Pancreas (tissue), 10 donors: ENCODE measurements around the gene GRN. TPM values are rescaled to one million over a fixed set of nuclear protein-coding genes. Genes with fewer than 3 reads are reported as not detected.
A peak's percentile ranks its signal among the peaks of the same experiment; 100 is the strongest.

ENCODE experiments used
- ATAC-seq, 4 donors: fragments of 200-7000 bp; cut with Tn5 transposase; one replicate each; pipeline versions ENCODE4 v1.8.0 to v1.9.1; 2020; ENCODE audit warnings: mild to moderate bottlenecking in 4 of 4, moderate library complexity in 4 of 4
- DNase-seq, 6 donors: peaks; one replicate each; pipeline ENCODE4 v3.0.0-alpha.2; 2020
- FAIRE-seq: peaks from 2 replicates; lab custom pipeline; 2012; peaks lifted over from hg19 to GRCh38; lab: Jason Lieb, UNC
- H3K27ac ChIP-seq, 4 donors: fragments of 200-600 bp; sonication (generic); 1 replicate in 3 of 4; 2 replicates in 1 of 4; pipeline versions ENCODE4 v1.5.0 to v1.8.0; 2020
- H3K27me3 ChIP-seq, 4 donors: fragments of 200-600 bp; one replicate each; pipeline ENCODE4 v1.8.0; 2021
- H3K36me3 ChIP-seq, 3 donors: fragments of 200-600 bp; sonication (generic) in 1 of 3; one replicate each; pipeline versions ENCODE4 v1.5.0 to v1.8.0; 2020 to 2021
- H3K4me1 ChIP-seq, 3 donors: fragments of 200-600 bp; one replicate each; pipeline ENCODE4 v1.8.0; 2021
- H3K4me3 ChIP-seq, 4 donors: fragments of 200-600 bp; sonication (generic) in 2 of 4; one replicate each; pipeline versions ENCODE4 v1.5.0 to v1.8.0; 2020 to 2021
- H3K9me3 ChIP-seq, 4 donors: fragments of 200-600 bp; one replicate each; pipeline ENCODE4 v1.8.0; 2021
- WGBS, 2 donors: extraction: QIAGEN DNeasy Blood & Tissue Kit; methylation state at CpG; one replicate each; pipeline ENCODE4 v1.1.7; 2013; 5-methylcytosine and 5-hydroxymethylcytosine counted together
- intact Hi-C, 3 donors: fragments of 100-400 bp; cut with DNase I; formaldehyde crosslinking; loops; one replicate each; pipeline versions ENCODE4 v1.11.1 to v1.14.2; 2022
- polyA plus RNA-seq, 2 donors: library from polyadenylated mRNA; stranded (reverse); fragments of 200-250 nt; gene quantifications; one replicate each; pipeline ENCODE4 v1.2.3, GENCODE V29; 2013
- total RNA-seq, 6 donors: library from RNA; stranded (reverse); fragmentation: NEBNext Ultra II Directional in 4 of 6; extraction: Animal tissue kit (Norgen Biotek cat#: 25700) in 4 of 6; gene quantifications; one replicate each; pipeline versions ENCODE4 v1.2.1 to v1.2.4, GENCODE V29; 2021 to 2023
- TF ChIP-seq, protein P1 (sequence below), 4 donors: fragments of 200-600 bp; sonication (generic) in 3 of 4; IDR thresholded peaks; one replicate each; pipeline versions ENCODE4 v1.5.0 to v1.8.0; 2021; ENCODE audit warnings: antibody characterized with exemption in 4 of 4
- donor health status: healthy with polysubstance abuse.
- donor health status: DM: no; HTN: no; CAD: no; lungs with moderate emphysema.
- donor health status: DM: no; HTN: no; CAD: no.
- donor health status: control.
- donor health status: control.
- donor health status: Bipolar disorder and iron deficiency.
- donor health status: DM: yes; HTN: yes; CAD: no.
- donor health status: DM: no; HTN: no; CAD: no.
- donor health status: DM: no; HTN: no; CAD: no.
- donor health status: DM: yes; HTN: yes; CAD: no.

The GRN gene
- total and polyA plus RNA-seq, 8 donors, result 48.0 to 229 (median 69.6) TPM

DNA sequence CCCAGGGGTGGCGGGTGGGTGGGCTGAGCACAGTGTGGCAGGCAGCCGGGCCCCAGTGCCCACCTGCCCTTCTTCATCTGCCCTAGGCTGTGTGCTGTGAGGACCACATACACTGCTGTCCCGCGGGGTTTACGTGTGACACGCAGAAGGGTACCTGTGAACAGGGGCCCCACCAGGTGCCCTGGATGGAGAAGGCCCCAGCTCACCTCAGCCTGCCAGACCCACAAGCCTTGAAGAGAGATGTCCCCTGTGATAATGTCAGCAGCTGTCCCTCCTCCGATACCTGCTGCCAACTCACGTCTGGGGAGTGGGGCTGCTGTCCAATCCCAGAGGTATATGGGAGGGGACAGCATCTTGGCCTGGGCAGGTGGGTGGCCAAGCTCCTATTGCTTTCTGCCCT lies 6.4 kb downstream of the GRN start:
- Histone ChIP-seq H3K4me3 (no peak overlapping the region), H3K9me3 (no peaks in the 10 kb centered on the region), H3K27me3 (no peaks in the 10 kb centered on the region), H3K36me3 (peaks cover 4 to 14% (median 6%) of the 10 kb centered on the region in 3 donors), H3K27ac (no peak overlapping the region), H3K4me1 (no peaks in the 10 kb centered on the region)
- FAIRE-seq, result no peak
- WGBS, 2 donors, result 81 to 84% methylated on average over 7 to 8 of the region's 8 CpGs
- TF ChIP-seq, protein P1, sequence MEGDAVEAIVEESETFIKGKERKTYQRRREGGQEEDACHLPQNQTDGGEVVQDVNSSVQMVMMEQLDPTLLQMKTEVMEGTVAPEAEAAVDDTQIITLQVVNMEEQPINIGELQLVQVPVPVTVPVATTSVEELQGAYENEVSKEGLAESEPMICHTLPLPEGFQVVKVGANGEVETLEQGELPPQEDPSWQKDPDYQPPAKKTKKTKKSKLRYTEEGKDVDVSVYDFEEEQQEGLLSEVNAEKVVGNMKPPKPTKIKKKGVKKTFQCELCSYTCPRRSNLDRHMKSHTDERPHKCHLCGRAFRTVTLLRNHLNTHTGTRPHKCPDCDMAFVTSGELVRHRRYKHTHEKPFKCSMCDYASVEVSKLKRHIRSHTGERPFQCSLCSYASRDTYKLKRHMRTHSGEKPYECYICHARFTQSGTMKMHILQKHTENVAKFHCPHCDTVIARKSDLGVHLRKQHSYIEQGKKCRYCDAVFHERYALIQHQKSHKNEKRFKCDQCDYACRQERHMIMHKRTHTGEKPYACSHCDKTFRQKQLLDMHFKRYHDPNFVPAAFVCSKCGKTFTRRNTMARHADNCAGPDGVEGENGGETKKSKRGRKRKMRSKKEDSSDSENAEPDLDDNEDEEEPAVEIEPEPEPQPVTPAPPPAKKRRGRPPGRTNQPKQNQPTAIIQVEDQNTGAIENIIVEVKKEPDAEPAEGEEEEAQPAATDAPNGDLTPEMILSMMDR (IDR thresholded peaks at IDR 0.05), result no peak
- no peak for ATAC-seq
- no peak for DNase-seq
- intact Hi-C loops, result no loop called here

DNA sequence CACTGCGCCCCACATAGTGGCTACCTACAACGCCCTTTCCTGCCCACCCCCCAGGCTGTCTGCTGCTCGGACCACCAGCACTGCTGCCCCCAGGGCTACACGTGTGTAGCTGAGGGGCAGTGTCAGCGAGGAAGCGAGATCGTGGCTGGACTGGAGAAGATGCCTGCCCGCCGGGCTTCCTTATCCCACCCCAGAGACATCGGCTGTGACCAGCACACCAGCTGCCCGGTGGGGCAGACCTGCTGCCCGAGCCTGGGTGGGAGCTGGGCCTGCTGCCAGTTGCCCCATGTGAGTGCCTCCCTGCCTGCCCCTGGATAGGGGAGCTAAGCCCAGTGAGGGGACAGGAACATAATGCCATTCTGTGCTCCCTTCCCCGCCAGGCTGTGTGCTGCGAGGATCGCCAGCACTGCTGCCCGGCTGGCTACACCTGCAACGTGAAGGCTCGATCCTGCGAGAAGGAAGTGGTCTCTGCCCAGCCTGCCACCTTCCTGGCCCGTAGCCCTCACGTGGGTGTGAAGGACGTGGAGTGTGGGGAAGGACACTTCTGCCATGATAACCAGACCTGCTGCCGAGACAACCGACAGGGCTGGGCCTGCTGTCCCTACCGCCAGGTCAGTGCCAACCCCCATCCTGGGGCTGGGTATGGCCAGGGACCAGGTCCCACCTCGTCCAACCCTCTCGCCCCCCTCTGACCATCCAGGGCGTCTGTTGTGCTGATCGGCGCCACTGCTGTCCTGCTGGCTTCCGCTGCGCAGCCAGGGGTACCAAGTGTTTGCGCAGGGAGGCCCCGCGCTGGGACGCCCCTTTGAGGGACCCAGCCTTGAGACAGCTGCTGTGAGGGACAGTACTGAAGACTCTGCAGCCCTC lies 7.1 kb downstream of the GRN start:
- Histone ChIP-seq H3K27ac (no peak overlapping the region), H3K4me3 (no peak overlapping the region), H3K4me1 (no peaks in the 10 kb centered on the region), H3K9me3 (no peaks in the 10 kb centered on the region), H3K27me3 (no peaks in the 10 kb centered on the region), H3K36me3 (peaks cover 4 to 14% (median 6%) of the 10 kb centered on the region in 3 donors)
- TF ChIP-seq, protein P1 (IDR thresholded peaks at IDR 0.05), result no peak
- DNase-seq (peak in 2 of 6 donors; percentile 39 to 77), ATAC-seq (no peak), FAIRE-seq (no peak)
- intact Hi-C loops, result no loop called here
- 88 to 89% methylated on average over 35 to 36 of the region's 36 CpGs for WGBS, 2 donors

DNA sequence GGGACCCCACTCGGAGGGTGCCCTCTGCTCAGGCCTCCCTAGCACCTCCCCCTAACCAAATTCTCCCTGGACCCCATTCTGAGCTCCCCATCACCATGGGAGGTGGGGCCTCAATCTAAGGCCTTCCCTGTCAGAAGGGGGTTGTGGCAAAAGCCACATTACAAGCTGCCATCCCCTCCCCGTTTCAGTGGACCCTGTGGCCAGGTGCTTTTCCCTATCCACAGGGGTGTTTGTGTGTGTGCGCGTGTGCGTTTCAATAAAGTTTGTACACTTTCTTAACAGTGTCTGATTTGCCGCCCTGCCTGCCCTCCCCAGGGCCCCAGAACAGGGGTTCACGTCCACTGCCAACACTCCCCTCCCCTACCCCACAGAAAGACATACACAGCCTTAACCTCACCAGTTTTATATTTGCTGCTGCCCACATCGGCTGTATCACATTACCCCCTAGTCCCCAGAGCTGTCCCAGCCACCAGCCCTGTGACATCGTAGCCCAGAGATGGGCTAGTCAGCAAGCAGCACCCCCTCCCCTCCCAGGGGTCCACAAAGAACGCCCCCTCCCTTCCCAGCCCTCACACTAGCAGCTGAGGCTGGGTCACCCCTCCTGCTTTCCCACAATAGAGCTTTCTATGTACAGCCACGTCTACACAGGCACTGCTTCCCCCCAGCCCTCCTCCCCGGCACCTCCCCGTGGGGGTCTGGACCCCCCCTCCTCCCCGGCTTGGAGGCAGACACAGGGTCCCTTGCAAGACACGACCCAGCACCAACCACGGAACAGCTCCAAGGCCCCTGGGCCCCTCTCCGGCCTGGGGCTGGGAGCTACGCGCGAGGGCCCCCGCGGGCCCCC lies 7.9 kb downstream of the GRN start:
- no peak for FAIRE-seq
- ATAC-seq, result no peak
- Histone ChIP-seq H3K36me3 (peaks cover 4 to 14% (median 6%) of the 10 kb centered on the region in 3 donors), H3K4me1 (no peaks in the 10 kb centered on the region), H3K27ac (no peak overlapping the region), H3K27me3 (no peaks in the 10 kb centered on the region), H3K4me3 (peak overlapping the region in 2 of 4 donors; percentile 29 to 45), H3K9me3 (no peaks in the 10 kb centered on the region)
- DNase-seq, result peak in 2 of 6 donors; percentile 39 to 72
- intact Hi-C loops, result no loop called here
- WGBS, 2 donors, result 57 to 68% methylated on average over 16 to 22 of the region's 22 CpGs
- TF ChIP-seq, protein P1 (IDR thresholded peaks at IDR 0.05), result no peak

DNA sequence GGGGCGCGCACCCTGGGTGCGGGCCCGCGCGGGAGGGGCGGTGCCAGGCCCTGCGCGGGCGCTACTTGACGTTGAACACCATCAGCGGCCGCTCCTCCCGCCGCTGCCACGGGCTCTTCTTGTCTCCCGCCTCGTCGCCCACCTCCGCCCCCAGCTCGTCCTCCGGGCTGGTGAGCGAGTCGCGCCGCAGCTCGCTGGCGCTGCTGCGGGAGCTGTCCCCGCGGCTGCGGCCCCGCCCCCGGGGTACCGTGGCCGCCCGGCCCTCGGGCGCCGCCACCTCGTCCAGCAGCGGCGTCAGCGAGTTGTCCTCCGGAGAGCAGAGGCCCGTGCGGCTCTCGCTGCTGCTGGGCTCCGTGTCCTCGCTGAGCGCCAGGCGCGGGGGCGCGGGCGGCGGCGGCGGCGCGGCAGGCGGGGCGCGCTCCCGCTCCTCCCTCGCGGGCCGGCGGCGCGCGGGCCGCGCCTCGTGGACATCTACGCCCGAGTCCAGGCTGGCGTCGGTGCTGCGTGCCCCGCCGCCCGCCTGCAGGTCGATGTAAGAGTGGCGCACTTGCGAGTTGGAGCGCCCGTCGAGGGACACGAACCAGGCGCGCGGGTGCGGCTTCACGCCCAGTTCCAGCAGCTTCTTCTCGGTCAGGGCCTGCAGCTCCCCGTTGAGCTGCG lies 8.7 kb downstream of the GRN start:
- intact Hi-C loops, result no loop called here
- FAIRE-seq, result no peak
- peak; percentile 12 to 59 (median 42) for ATAC-seq
- Histone ChIP-seq H3K27ac (no peak overlapping the region), H3K4me3 (peak overlapping the region in 2 of 4 donors; percentile 29 to 45), H3K9me3 (no peaks in the 10 kb centered on the region), H3K36me3 (peaks cover 4 to 14% (median 6%) of the 10 kb centered on the region in 3 donors), H3K27me3 (no peaks in the 10 kb centered on the region), H3K4me1 (no peaks in the 10 kb centered on the region)
- TF ChIP-seq, protein P1 (IDR thresholded peaks at IDR 0.05), result no peak
- 7 to 10% methylated on average over 50 to 98 of the region's 98 CpGs for WGBS, 2 donors
- DNase-seq, result peak in 3 of 6 donors; percentile 51 to 74 (median 73)
